H1 (cell line): Measurements from ENCODE around the gene DAPK1. TPM values are rescaled to one million over a fixed set of nuclear protein-coding genes. Genes with fewer than 3 reads are reported as not detected.

Experiments used
- CTCF ChIA-PET: fragments of 300-600 bp; sonication (Branson Sonifier 250); formaldehyde crosslinking; loops from one replicate; lab custom pipeline; 2021; ENCODE audit not compliant: partially characterized antibody; lab: Charles Lee
- POLR2A ChIA-PET: fragments of 300-600 bp; sonication (Branson Sonifier 250); formaldehyde crosslinking; loops from one replicate; lab custom pipeline; 2021; ENCODE audit warnings: inconsistent platforms; ENCODE audit not compliant: partially characterized antibody; lab: Charles Lee
- DNase-seq, 2 experiments: peaks; one replicate each; pipeline versions ENCODE4 v3.0.0 to v3.0.0-alpha.2; 2010 to 2022; ENCODE audit warnings: low spot score in 2 of 2, low read depth in 1 of 2, mixed read lengths in 1 of 2
- FAIRE-seq: peaks from 2 replicates; lab custom pipeline; 2011; peaks lifted over from hg19 to GRCh38; lab: Jason Lieb, UNC
- H2AFZ ChIP-seq: 2 replicates; pipeline ENCODE4 v1.8.1; 2012; ENCODE audit warnings: low read length, inconsistent platforms
- H2AK5ac ChIP-seq: 2 replicates; pipeline ENCODE4 v1.6.1; 2013; ENCODE audit warnings: low read depth, low read length
- H2BK120ac ChIP-seq: replicated peaks from 2 replicates; pipeline ENCODE3; 2013; ENCODE audit warnings: low read depth, low read length, inconsistent platforms
- H2BK12ac ChIP-seq: 2 replicates; pipeline ENCODE4 v1.6.1; 2013; ENCODE audit warnings: low read depth, low read length
- H2BK15ac ChIP-seq: 2 replicates; pipeline ENCODE4 v1.6.1; 2013; ENCODE audit warnings: low read length
- H2BK20ac ChIP-seq: 2 replicates; pipeline ENCODE4 v1.6.1; 2013; ENCODE audit warnings: low read length
- H2BK5ac ChIP-seq: 2 replicates; pipeline ENCODE4 v1.6.1; 2013; ENCODE audit warnings: low read depth, low read length
- H3K14ac ChIP-seq: 2 replicates; pipeline ENCODE4 v1.6.1; 2013; ENCODE audit warnings: inconsistent platforms; ENCODE audit not compliant: insufficient read length
- H3K18ac ChIP-seq: 2 replicates; pipeline ENCODE4 v1.6.1; 2013; ENCODE audit warnings: low read length; ENCODE audit errors: extremely low read depth
- H3K23ac ChIP-seq: 2 replicates; pipeline ENCODE4 v1.6.1; 2013; ENCODE audit warnings: inconsistent platforms; ENCODE audit not compliant: insufficient read length
- H3K23me2 ChIP-seq: 2 replicates; pipeline ENCODE4 v1.6.1; 2013; ENCODE audit warnings: low read depth, low read length
- H3K27ac ChIP-seq: 2 replicates; pipeline ENCODE4 v1.6.1; 2011; ENCODE audit warnings: low read depth, low read length, inconsistent platforms
- H3K27me3 ChIP-seq, 4 experiments: replicated peaks in 1 of 4; 1 replicate in 1 of 4; 2 replicates in 3 of 4; pipeline versions ENCODE4 v1.6.1 to v1.8.1; 2011 to 2013; ENCODE audit warnings: low read length in 3 of 4, mild to moderate bottlenecking in 3 of 4, inconsistent platforms in 2 of 4, mixed read lengths in 2 of 4, moderate library complexity in 1 of 4; ENCODE audit not compliant: control insufficient read depth in 3 of 4, insufficient read depth in 3 of 4; ENCODE audit errors: extremely low read depth in 1 of 4
- H3K36me3 ChIP-seq, 4 experiments: 2 replicates each; pipeline versions ENCODE4 v1.6.1 to v1.8.1; 2011 to 2013; ENCODE audit warnings: mild to moderate bottlenecking in 4 of 4, low read length in 3 of 4, moderate library complexity in 2 of 4, control low read depth in 1 of 4, inconsistent platforms in 1 of 4; ENCODE audit not compliant: insufficient read depth in 4 of 4, control insufficient read depth in 2 of 4
- H3K4ac ChIP-seq: replicated peaks from 2 replicates; pipeline ENCODE3; 2013; ENCODE audit warnings: low read length, low read depth, mixed read lengths, inconsistent platforms; ENCODE audit not compliant: insufficient read length
- H3K4me1 ChIP-seq, 4 experiments: replicated peaks in 1 of 4; 1 replicate in 1 of 4; 2 replicates in 3 of 4; pipeline versions ENCODE4 v1.6.1 to v1.8.1; 2011 to 2013; ENCODE audit warnings: low read length in 3 of 4, inconsistent platforms in 2 of 4, mixed read lengths in 1 of 4; ENCODE audit not compliant: insufficient read depth in 4 of 4, control insufficient read depth in 3 of 4
- H3K4me2 ChIP-seq, 2 experiments: 2 replicates each; pipeline versions ENCODE4 v1.6.1 to v1.8.1; 2011 to 2013; ENCODE audit warnings: low read depth in 2 of 2, low read length in 2 of 2, control low read depth in 1 of 2, inconsistent platforms in 1 of 2, mild to moderate bottlenecking in 1 of 2; ENCODE audit not compliant: insufficient read depth in 1 of 2
- H3K4me3 ChIP-seq, 4 experiments: fragments of 200-600, 300-600 bp in 1 of 4; sonication (generic), shearing (Covaris generic), sonication (Bioruptor Twin) in 1 of 4; 2 replicates each; pipeline versions ENCODE4 v1.5.1 to v1.8.1; 2011 to 2016; ENCODE audit warnings: low read length in 4 of 4, low read depth in 3 of 4, control low read depth in 2 of 4, inconsistent platforms in 2 of 4, mild to moderate bottlenecking in 2 of 4, mixed read lengths in 1 of 4, moderate library complexity in 1 of 4; ENCODE audit not compliant: insufficient read depth in 2 of 4; ENCODE audit errors: extremely low read depth in 1 of 4
- H3K56ac ChIP-seq: replicated peaks from 2 replicates; pipeline ENCODE3; 2013; ENCODE audit warnings: low read depth, mild to moderate bottlenecking, mixed read lengths, low read length, inconsistent platforms; ENCODE audit not compliant: insufficient read length
- H3K79me1 ChIP-seq: 2 replicates; pipeline ENCODE4 v1.6.1; 2013; ENCODE audit warnings: low read depth, low read length, control low read depth
- H3K79me2 ChIP-seq, 2 experiments: 2 replicates each; pipeline versions ENCODE4 v1.6.1 to v1.8.1; 2012 to 2013; ENCODE audit warnings: low read length in 2 of 2, mild to moderate bottlenecking in 2 of 2, inconsistent platforms in 1 of 2; ENCODE audit not compliant: insufficient read depth in 2 of 2, control insufficient read depth in 1 of 2
- H3K9ac ChIP-seq, 4 experiments: replicated peaks in 1 of 4; 1 replicate in 1 of 4; 2 replicates in 3 of 4; pipeline versions ENCODE4 v1.6.1 to v1.8.1; 2011 to 2013; ENCODE audit warnings: low read depth in 3 of 4, low read length in 3 of 4, control low read depth in 2 of 4, mild to moderate bottlenecking in 2 of 4, moderate library complexity in 2 of 4, inconsistent platforms in 1 of 4; ENCODE audit errors: extremely low read depth in 1 of 4
- H3K9me3 ChIP-seq, 2 experiments: 2 replicates each; pipeline versions ENCODE4 v1.6.1 to v1.8.1; 2012 to 2013; ENCODE audit warnings: mild to moderate bottlenecking in 2 of 2, moderate library complexity in 2 of 2, control low read depth in 1 of 2, inconsistent platforms in 1 of 2, low read depth in 1 of 2, low read length in 1 of 2, mixed read lengths in 1 of 2; ENCODE audit not compliant: insufficient read depth in 2 of 2
- H4K20me1 ChIP-seq, 2 experiments: replicated peaks in 1 of 2; 2 replicates each; pipeline versions ENCODE3 to v1.8.1; 2011 to 2013; ENCODE audit warnings: inconsistent platforms in 2 of 2, low read length in 2 of 2, mild to moderate bottlenecking in 1 of 2; ENCODE audit not compliant: insufficient read depth in 2 of 2, control insufficient read depth in 1 of 2
- H4K5ac ChIP-seq: 2 replicates; pipeline ENCODE4 v1.6.1; 2013; ENCODE audit warnings: low read length, low read depth, mixed read lengths, inconsistent platforms; ENCODE audit not compliant: insufficient read length
- H4K8ac ChIP-seq: 2 replicates; pipeline ENCODE4 v1.8.0; 2013; ENCODE audit warnings: mild to moderate bottlenecking, moderate library complexity, low read length, inconsistent platforms; ENCODE audit not compliant: insufficient read depth; ENCODE audit errors: extremely low read depth
- H4K91ac ChIP-seq: replicated peaks from 2 replicates; pipeline ENCODE3; 2013; ENCODE audit warnings: low read length, mixed read lengths, inconsistent platforms; ENCODE audit not compliant: insufficient read length
- ASH2L ChIP-seq: fragments of 200-600, 300-600 bp; sonication (generic); IDR thresholded peaks from one replicate; pipeline ENCODE4 v1.7.1; 2017; ENCODE audit warnings: low read length
- ATF3 ChIP-seq: IDR thresholded peaks from 2 replicates; pipeline ENCODE4 v1.6.1; 2011; ENCODE audit warnings: low read depth, mild to moderate bottlenecking, low read length; ENCODE audit not compliant: insufficient read depth
- BACH1 ChIP-seq: IDR thresholded peaks from 2 replicates; pipeline ENCODE4 v1.6.1; 2012; ENCODE audit warnings: low read length, improper control_type of control experiment
- BCL11A ChIP-seq, 2 experiments: IDR thresholded peaks; one replicate each; pipeline ENCODE4 v1.6.1; 2011; ENCODE audit warnings: low read depth in 2 of 2, low read length in 2 of 2, mild to moderate bottlenecking in 2 of 2
- CREB1 ChIP-seq: IDR thresholded peaks from 2 replicates; pipeline ENCODE4 v1.6.1; 2012; ENCODE audit warnings: inconsistent platforms
- GTF2F1 ChIP-seq: IDR thresholded peaks from 2 replicates; pipeline ENCODE4 v1.6.1; 2012; ENCODE audit warnings: low read depth, low read length, improper control_type of control experiment, borderline replicate concordance
- KDM1A ChIP-seq: fragments of 200-600, 300-600 bp; sonication (generic); IDR thresholded peaks from 2 replicates; pipeline ENCODE4 v1.7.1; 2016; ENCODE audit warnings: mild to moderate bottlenecking, low read length, borderline replicate concordance
- MAFK ChIP-seq: IDR thresholded peaks from 2 replicates; pipeline ENCODE4 v1.6.1; 2012; ENCODE audit warnings: low read depth, mild to moderate bottlenecking, improper control_type of control experiment, low read length
- NRF1 ChIP-seq: IDR thresholded peaks from 2 replicates; pipeline ENCODE4 v1.6.1; 2011; ENCODE audit warnings: mild to moderate bottlenecking, low read depth, low read length, improper control_type of control experiment
- POLR2A ChIP-seq, 2 experiments: IDR thresholded peaks; 1 replicate in 1 of 2; 2 replicates in 1 of 2; pipeline ENCODE4 v1.6.1; 2011; ENCODE audit warnings: low read depth in 2 of 2, low read length in 2 of 2, mild to moderate bottlenecking in 2 of 2; ENCODE audit errors: control extremely low read depth in 1 of 2
- POLR2AphosphoS5 ChIP-seq: IDR thresholded peaks from 2 replicates; pipeline ENCODE4 v1.6.1; 2011; ENCODE audit warnings: low read depth, low read length
- POU5F1 ChIP-seq: IDR thresholded peaks from 2 replicates; pipeline ENCODE4 v1.6.1; 2011; ENCODE audit warnings: low read depth, mild to moderate bottlenecking, low read length, moderate library complexity
- RAD21 ChIP-seq, 2 experiments: IDR thresholded peaks in 1 of 2; conservative IDR thresholded peaks in 1 of 2; 2 replicates each; pipeline ENCODE4 v1.6.1; 2011; ENCODE audit warnings: low read depth in 2 of 2, low read length in 2 of 2, improper control_type of control experiment in 1 of 2, inconsistent platforms in 1 of 2, mild to moderate bottlenecking in 1 of 2, moderate library complexity in 1 of 2
- RFX5 ChIP-seq: IDR thresholded peaks from 2 replicates; pipeline ENCODE4 v1.6.1; 2011; ENCODE audit warnings: low read depth, low read length, improper control_type of control experiment, borderline replicate concordance
- SIRT6 ChIP-seq: IDR thresholded peaks from one replicate; pipeline ENCODE4 v1.7.1; 2012; ENCODE audit warnings: low read length, inconsistent platforms
- WGBS, 2 experiments: shearing (Covaris generic) in 1 of 2; methylation state at CpG; one replicate each; pipeline versions ENCODE4 v1.1.6 to v1.1.7; 2013 to 2015; ENCODE audit warnings: low lambda C conversion rate in 2 of 2, mixed read lengths in 2 of 2, inconsistent platforms in 1 of 2, low coverage in 1 of 2, missing lambda C conversion rate in 1 of 2; ENCODE audit not compliant: insufficient replicate concordance in 2 of 2, insufficient coverage in 1 of 2, insufficient read length in 1 of 2; ENCODE audit errors: extremely low coverage in 1 of 2, missing lambda C conversion rate in 1 of 2; 5-methylcytosine and 5-hydroxymethylcytosine counted together
- polyA plus RNA-seq, 7 experiments: library from polyadenylated mRNA; depleted of rRNA in 3 of 7; stranded (reverse) in 5 of 7; unstranded in 2 of 7; fragments of >200 nt in 5 of 7; fragments of 200-250 nt in 2 of 7; gene quantifications; 1 replicate in 5 of 7; 2 replicates in 1 of 7; 4 replicates in 1 of 7; pipeline versions ENCODE4 v1.2.1 to v1.2.3, GENCODE V29; 2011 to 2013; ENCODE audit warnings: missing spikeins in 2 of 7, mixed read lengths in 2 of 7
- total RNA-seq: library from RNA; stranded (reverse); fragmentation: NEBNext Ultra II Directional; extraction: Animal tissue kit (Norgen Biotek cat#: 25700); gene quantifications from 2 replicates; pipeline ENCODE4 v1.2.1, GENCODE V29; 2021

The DAPK1 gene
- total and polyA plus RNA-seq, 2 of the 8 experiments (the other 6 are each of a cell fraction or from before 2014, with no cell fraction given) = 62.4 to 131 TPM

- no peak overlapping the region for H2AFZ ChIP-seq
- H4K5ac ChIP-seq = no peak overlapping the region
- FAIRE-seq (no peak), DNase-seq (no peak)
- no peak overlapping the region for H2BK5ac ChIP-seq
- 86% methylated on average over 2 of the region's 2 CpGs; no CpG with 5 or more reads in 1 of the 2 experiments for WGBS, 2 experiments
- no peak overlapping the region for H3K9ac ChIP-seq
- H4K8ac ChIP-seq = no peak overlapping the region
- ChIA-PET POLR2A (interaction anchor here (1.7 kb wide), 1 partner anchor 12 kb away, joined by 5 read pairs; no protein-coding TSS in a partner anchor), CTCF (interaction anchor here (1.1 kb wide), 1 partner anchor 25 kb away, joined by 3 read pairs; no protein-coding TSS in a partner anchor)
- H3K4ac ChIP-seq = no peak overlapping the region
- H2BK15ac ChIP-seq = no peak overlapping the region
- H4K20me1 ChIP-seq = peaks cover 12 to 16% of the 10 kb centered on the region in 2 experiments
- H3K23ac ChIP-seq = no peak overlapping the region
- H4K91ac ChIP-seq = no peak overlapping the region
- no peak overlapping the region for H2BK20ac ChIP-seq
- no peaks in the 10 kb centered on the region for H3K9me3 ChIP-seq
- H2BK120ac ChIP-seq = no peak overlapping the region
- no peak overlapping the region for H2BK12ac ChIP-seq
- H3K56ac ChIP-seq = no peak overlapping the region
- H3K4me1 ChIP-seq = peaks cover 0 to 2% (median 0%) of the 10 kb centered on the region in 4 experiments; a peak in 1 of 7 replicates
- H3K4me2 ChIP-seq = no peak overlapping the region; a peak in 1 of 4 replicates
- H3K79me1 ChIP-seq = peaks cover 15% of the 10 kb centered on the region
- H3K27ac ChIP-seq = no peak overlapping the region
- no peak overlapping the region for H3K18ac ChIP-seq
- H2AK5ac ChIP-seq = no peak overlapping the region
- peaks cover 7% of the 10 kb centered on the region; the same call in 1 of the 2 replicates for H3K23me2 ChIP-seq
- no peak overlapping the region for H3K14ac ChIP-seq
- peaks cover 9 to 88% of the 10 kb centered on the region in 2 experiments for H3K79me2 ChIP-seq
- peaks cover 5 to 42% (median 10%) of the 10 kb centered on the region in 4 experiments for H3K36me3 ChIP-seq
- H3K27me3 ChIP-seq = no peaks in the 10 kb centered on the region
- no peak overlapping the region for H3K4me3 ChIP-seq
- TF ChIP-seq KDM1A = no peak
- no peak for TF ChIP-seq NRF1
- TF ChIP-seq GTF2F1 = no peak
- TF ChIP-seq POLR2AphosphoS5 = no peak
- no peak for TF ChIP-seq MAFK
- no peak for TF ChIP-seq RAD21 (IDR thresholded peaks at IDR 0.05 in 1 of 2, conservative IDR thresholded peaks at IDR 0.05 in 1 of 2; ENCODE audit: low read depth in 2 of 2, low read length in 2 of 2)
- no peak for TF ChIP-seq ASH2L
- TF ChIP-seq BCL11A (IDR thresholded peaks at IDR 0.05; ENCODE audit: low read depth in 2 of 2, low read length in 2 of 2) = no peak
- TF ChIP-seq SIRT6 = no peak
- TF ChIP-seq ATF3 = no peak
- TF ChIP-seq BACH1 = no peak
- no peak for TF ChIP-seq POU5F1
- no peak for TF ChIP-seq CREB1
- TF ChIP-seq RFX5 = no peak
- TF ChIP-seq POLR2A (IDR thresholded peaks at IDR 0.05; ENCODE audit: control extremely low read depth in 1 of 2, low read depth in 2 of 2, low read length in 2 of 2) = no peak
Measured at GRCh38 chr9:87503430-87503829, 5.8 kb downstream of the DAPK1 start.
